GM18499 (cell line): ENCODE measurements around the gene VAT1L.
"Not testable (repeated sequence)": the region's sequence is repeated elsewhere in the genome, so short reads cannot be mapped to it uniquely, and the experiment has no call there.

ENCODE experiments used
- ATAC-seq: cut with Tn5 transposase; IDR thresholded peaks from one replicate; pipeline ENCODE4 v1.9.1; 2021; ENCODE audit warnings: moderate number of reproducible peaks; ENCODE audit not compliant: insufficient read depth, unreplicated experiment

Gene VAT1L

GRCh38 chr16:77974883-77975282 lies 186.5 kb downstream of the VAT1L start:
- ATAC-seq: no peak

- no peak for ATAC-seq
Observed at GRCh38 chr16:77975942-77976341, 187.6 kb downstream of the VAT1L start.

- no peak for ATAC-seq
Observed at GRCh38 chr16:77977339-77977738, 189.0 kb downstream of the VAT1L start.

- no peak for ATAC-seq
Observed at GRCh38 chr16:77985111-77985510, 196.7 kb downstream of the VAT1L start.

GRCh38 chr16:77986011-77986740 lies 197.8 kb downstream of the VAT1L start:
- no peak for ATAC-seq

GRCh38 chr16:77987810-77988209 lies 199.4 kb downstream of the VAT1L start:
- ATAC-seq: no peak

- no peak for ATAC-seq
Observed at GRCh38 chr16:77989846-77990245, 201.5 kb downstream of the VAT1L start.

- no peak for ATAC-seq
Observed at GRCh38 chr16:77991701-77992100, 203.3 kb downstream of the VAT1L start.

GRCh38 chr16:77992381-77992780 lies 204.0 kb downstream of the VAT1L start:
- ATAC-seq: not testable (repeated sequence)

- ATAC-seq: no peak
Observed at GRCh38 chr16:77993111-77993985, 205.0 kb downstream of the VAT1L start.

GRCh38 chr16:77995843-77996455 lies 207.6 kb downstream of the VAT1L start:
- no peak for ATAC-seq

- no peak for ATAC-seq
Observed at GRCh38 chr16:77998350-77999023, 210.1 kb downstream of the VAT1L start.

GRCh38 chr16:78001451-78002025 lies 213.2 kb downstream of the VAT1L start:
- no peak for ATAC-seq

- peak; percentile 95 for ATAC-seq
Observed at GRCh38 chr16:78002915-78003538, 214.7 kb downstream of the VAT1L start.

- no peak for ATAC-seq
Observed at GRCh38 chr16:78004517-78004916, 216.2 kb downstream of the VAT1L start.

GRCh38 chr16:78005881-78006280 lies 217.5 kb downstream of the VAT1L start:
- ATAC-seq: no peak

GRCh38 chr16:78007121-78007520 lies 218.8 kb downstream of the VAT1L start:
- no peak for ATAC-seq

- ATAC-seq: no peak
Observed at GRCh38 chr16:78022347-78023060, 234.1 kb downstream of the VAT1L start, which contains the start of gene CLEC3A. CLEC3A (plus strand) TSS chr16:78022548; CDS start chr16:78022627, 79 bp downstream.

- ATAC-seq: no peak
Observed at GRCh38 chr16:78024159-78024558, 235.8 kb downstream of the VAT1L start.
